Hepatocyte (in vitro differentiated cells): Measurements from ENCODE around the gene RHOXF1. TPM values are rescaled to one million over a fixed set of nuclear protein-coding genes. Genes with fewer than 3 reads are reported as not detected.
"Not testable (repeated sequence)": the region's sequence is repeated elsewhere in the genome, so short reads cannot be mapped to it uniquely, and the experiment has no call there.

ENCODE experiments used
- DNase-seq: peaks from one replicate; pipeline ENCODE4 v3.0.0-alpha.2; 2016; ENCODE audit warnings: low spot score
- H2AFZ ChIP-seq: fragments of 200-600 bp; sonication (generic); 2 replicates; pipeline ENCODE4 v1.6.0; 2016; ENCODE audit warnings: antibody characterized with exemption, mild to moderate bottlenecking
- H3K27ac ChIP-seq: fragments of 200-600 bp; sonication (generic); 2 replicates; pipeline ENCODE4 v1.5.1; 2016; ENCODE audit warnings: mild to moderate bottlenecking
- H3K27me3 ChIP-seq: fragments of 200-600 bp; sonication (generic); 2 replicates; pipeline ENCODE4 v1.6.1; 2016
- H3K36me3 ChIP-seq: fragments of 200-600 bp; sonication (generic); replicated peaks from 2 replicates; pipeline ENCODE4 v1.5.1; 2016; ENCODE audit warnings: low read depth; ENCODE audit not compliant: insufficient read depth
- H3K4me1 ChIP-seq: fragments of 200-600 bp; sonication (generic); 2 replicates; pipeline ENCODE4 v1.5.1; 2016; ENCODE audit warnings: mild to moderate bottlenecking, moderate library complexity; ENCODE audit not compliant: insufficient read depth
- H3K4me2 ChIP-seq: fragments of 200-600 bp; sonication (generic); 2 replicates; pipeline ENCODE4 v1.6.0; 2016
- H3K4me3 ChIP-seq: fragments of 200-600 bp; sonication (generic); 2 replicates; pipeline ENCODE4 v1.5.1; 2016; ENCODE audit warnings: mild to moderate bottlenecking
- H3K79me2 ChIP-seq: fragments of 200-600 bp; sonication (generic); 2 replicates; pipeline ENCODE4 v1.6.0; 2017; ENCODE audit warnings: mild to moderate bottlenecking
- H3K9me2 ChIP-seq: fragments of 200-600 bp; sonication (generic); replicated peaks from 2 replicates; pipeline ENCODE4 v1.6.0; 2017; ENCODE audit warnings: mild to moderate bottlenecking; ENCODE audit not compliant: insufficient read depth
- H3K9me3 ChIP-seq: fragments of 200-600 bp; sonication (generic); 2 replicates; pipeline ENCODE4 v1.5.1; 2016; ENCODE audit warnings: low read depth, mild to moderate bottlenecking
- H4K20me1 ChIP-seq: fragments of 200-600 bp; sonication (generic); 2 replicates; pipeline ENCODE4 v1.6.0; 2016; ENCODE audit warnings: mild to moderate bottlenecking; ENCODE audit not compliant: insufficient read depth, poor library complexity, severe bottlenecking
- CTCF ChIP-seq: fragments of 200-600 bp; sonication (generic); IDR thresholded peaks from 2 replicates; pipeline ENCODE4 v1.5.1; 2016; ENCODE audit warnings: antibody characterized with exemption, mild to moderate bottlenecking; ENCODE audit not compliant: poor library complexity
- EZH2 ChIP-seq: fragments of 200-600 bp; sonication (generic); IDR thresholded peaks from 2 replicates; pipeline ENCODE4 v1.6.1; 2016; ENCODE audit warnings: antibody characterized with exemption, mild to moderate bottlenecking, borderline replicate concordance
- EZH2phosphoT487 ChIP-seq: fragments of 200-600 bp; sonication (generic); IDR thresholded peaks from one replicate; pipeline ENCODE4 v1.6.1; 2018; ENCODE audit warnings: antibody characterized with exemption, mild to moderate bottlenecking, low read depth, moderate library complexity; ENCODE audit not compliant: unreplicated experiment, severe bottlenecking
- WGBS: methylation state at CpG from one replicate; pipeline ENCODE4 v1.1.6; 2016; ENCODE audit warnings: low lambda C conversion rate; ENCODE audit errors: missing lambda C conversion rate; 5-methylcytosine and 5-hydroxymethylcytosine counted together
- polyA plus RNA-seq: library from polyadenylated mRNA; unstranded; fragments of >200 nt; fragmentation: Nextera tagmentation; extraction: Ambion mirVana; gene quantifications from 2 replicates; pipeline ENCODE4 v1.2.1, GENCODE V29; 2016
- total RNA-seq: library from RNA; depleted of rRNA; stranded (reverse); fragments of >200 nt; gene quantifications from 2 replicates; pipeline ENCODE4 v1.2.3, GENCODE V29; 2014

The RHOXF1 gene
- total and polyA plus RNA-seq, 2 experiments from 2014 or later = not detected

DNA sequence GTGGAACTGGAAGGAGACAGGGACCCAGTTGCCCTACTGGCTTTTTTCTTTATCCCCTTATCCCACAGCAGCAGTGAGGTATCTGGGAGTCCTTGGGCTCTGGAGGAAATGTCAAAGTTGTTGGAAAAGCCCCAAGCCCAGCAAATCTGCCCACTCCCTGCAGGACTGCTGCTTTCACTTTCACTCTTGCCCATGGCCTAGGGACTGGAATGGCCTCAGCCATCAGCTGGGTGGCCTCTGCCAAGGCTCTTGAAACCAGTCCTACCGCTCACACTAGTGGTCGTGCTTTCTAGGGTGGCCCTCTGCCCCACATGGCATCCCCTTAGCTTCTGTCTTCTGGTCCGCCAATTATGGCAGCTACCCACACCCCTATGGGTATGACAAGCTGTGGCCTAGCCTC lies 9.7 kb upstream of the RHOXF1 start:
- no peak overlapping the region for H2AFZ ChIP-seq
- no peaks in the 10 kb centered on the region for H4K20me1 ChIP-seq
- H3K79me2 ChIP-seq = no peaks in the 10 kb centered on the region
- no peaks in the 10 kb centered on the region for H3K9me2 ChIP-seq
- no peaks in the 10 kb centered on the region for H3K36me3 ChIP-seq
- WGBS = 80% methylated on average over 3 of the region's 3 CpGs
- no peaks in the 10 kb centered on the region for H3K9me3 ChIP-seq
- no peak overlapping the region for H3K4me2 ChIP-seq
- H3K27me3 ChIP-seq = no peaks in the 10 kb centered on the region
- no peaks in the 10 kb centered on the region for H3K4me1 ChIP-seq
- H3K4me3 ChIP-seq = no peak overlapping the region
- TF ChIP-seq EZH2phosphoT487 (no peak), EZH2 (no peak), CTCF (no peak)
- no peak overlapping the region for H3K27ac ChIP-seq
- DNase-seq = no peak

DNA sequence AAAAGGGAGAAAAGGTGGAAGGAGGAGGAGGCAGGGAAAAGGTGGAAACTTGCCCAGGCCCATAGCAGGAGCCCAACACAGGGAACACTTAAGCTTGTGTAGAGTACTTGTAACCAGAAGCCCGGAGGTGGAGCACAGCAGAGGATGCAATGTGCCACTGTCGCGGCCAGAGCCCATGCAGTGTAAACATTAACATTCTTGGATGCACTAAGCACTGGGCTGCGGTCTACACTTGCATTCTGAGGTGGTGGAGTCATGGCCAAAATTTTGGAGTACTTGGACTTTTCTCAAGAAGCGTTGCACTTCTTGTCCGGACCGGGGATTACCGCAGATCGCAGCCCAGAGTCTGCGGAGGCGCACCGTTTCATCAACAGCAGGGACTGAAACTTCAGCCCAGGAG lies 4.5 kb upstream of the RHOXF1 start:
- no peaks in the 10 kb centered on the region for H3K9me2 ChIP-seq
- no peaks in the 10 kb centered on the region for H4K20me1 ChIP-seq
- no peak overlapping the region for H3K4me3 ChIP-seq
- H3K27me3 ChIP-seq = no peaks in the 10 kb centered on the region
- H3K4me1 ChIP-seq = no peaks in the 10 kb centered on the region
- TF ChIP-seq EZH2 = no peak
- TF ChIP-seq EZH2phosphoT487 = no peak
- no peak for TF ChIP-seq CTCF
- WGBS = 79% methylated on average over 12 of the region's 12 CpGs
- no peaks in the 10 kb centered on the region for H3K9me3 ChIP-seq
- no peak overlapping the region for H2AFZ ChIP-seq
- no peak overlapping the region for H3K4me2 ChIP-seq
- H3K36me3 ChIP-seq = no peaks in the 10 kb centered on the region
- DNase-seq = no peak
- no peak overlapping the region for H3K27ac ChIP-seq
- no peaks in the 10 kb centered on the region for H3K79me2 ChIP-seq

- no peaks in the 10 kb centered on the region for H3K79me2 ChIP-seq
- H3K9me2 ChIP-seq = no peaks in the 10 kb centered on the region
- H2AFZ ChIP-seq = no peak overlapping the region
- TF ChIP-seq EZH2phosphoT487 (no peak), EZH2 (no peak), CTCF (no peak)
- no peaks in the 10 kb centered on the region for H4K20me1 ChIP-seq
- H3K4me1 ChIP-seq = no peaks in the 10 kb centered on the region
- H3K27ac ChIP-seq = no peak overlapping the region
- no peaks in the 10 kb centered on the region for H3K9me3 ChIP-seq
- no peaks in the 10 kb centered on the region for H3K36me3 ChIP-seq
- no peak for DNase-seq
- no peak overlapping the region for H3K4me2 ChIP-seq
- no peak overlapping the region for H3K4me3 ChIP-seq
- no peaks in the 10 kb centered on the region for H3K27me3 ChIP-seq
These were observed 4.1 kb downstream of the RHOXF1 start for GRCh38 chrX:120111611-120112010.

DNA sequence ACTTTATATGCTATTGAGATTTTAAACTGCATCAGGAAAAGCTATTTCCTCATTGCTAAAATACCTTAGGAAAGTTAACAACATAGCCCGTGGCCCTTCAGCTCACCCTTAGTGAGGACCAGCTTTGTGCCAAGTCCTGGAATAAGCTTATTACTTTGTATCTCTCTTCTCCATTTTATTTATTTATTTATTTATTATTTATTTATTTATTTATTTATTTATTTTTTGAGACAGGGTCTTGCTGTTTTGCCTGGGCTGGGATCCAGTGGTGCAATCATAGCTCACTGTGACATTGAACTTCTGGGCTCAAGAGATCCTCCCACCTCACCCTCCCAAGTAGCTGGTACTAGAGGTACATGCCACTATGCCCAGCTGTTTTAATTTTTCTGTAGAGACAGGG lies 6.3 kb downstream of the RHOXF1 start:
- 83% methylated on average over 1 of the region's 1 CpG for WGBS
- no peak for DNase-seq
- Histone ChIP-seq H3K9me3 (no peaks in the 10 kb centered on the region), H4K20me1 (no peaks in the 10 kb centered on the region), H3K27me3 (no peaks in the 10 kb centered on the region), H3K27ac (no peak overlapping the region), H3K4me2 (no peak overlapping the region), H3K36me3 (no peaks in the 10 kb centered on the region), H3K9me2 (no peaks in the 10 kb centered on the region), H3K4me1 (no peaks in the 10 kb centered on the region), H2AFZ (no peak overlapping the region), H3K79me2 (no peaks in the 10 kb centered on the region), H3K4me3 (no peak overlapping the region)
- TF ChIP-seq EZH2phosphoT487 (no peak), CTCF (no peak), EZH2 (no peak)

DNA sequence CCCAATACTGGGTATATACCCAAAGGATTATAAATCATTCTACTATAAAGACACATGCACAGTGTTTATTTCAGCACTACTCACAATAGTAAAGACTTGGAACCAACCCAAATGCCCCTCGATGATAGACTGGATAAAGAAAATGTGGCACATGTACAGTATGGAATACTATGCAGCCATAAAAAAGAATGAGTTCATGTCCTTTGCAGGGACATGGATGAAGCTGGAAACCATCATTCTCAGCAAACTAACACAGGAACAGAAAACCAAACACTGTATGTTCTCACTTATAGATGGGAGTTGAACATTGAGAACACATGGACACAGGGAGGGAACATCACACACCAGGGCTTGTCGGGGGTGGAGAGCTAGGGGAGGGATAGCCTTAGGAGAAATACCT lies 11.0 kb downstream of the RHOXF1 start:
- H4K20me1 ChIP-seq, H3K4me2 ChIP-seq, H3K9me3 ChIP-seq, H3K79me2 ChIP-seq, H3K4me3 ChIP-seq, H3K36me3 ChIP-seq, H3K27ac ChIP-seq, DNase-seq, H2AFZ ChIP-seq, H3K27me3 ChIP-seq, H3K9me2 ChIP-seq, H3K4me1 ChIP-seq: not testable (repeated sequence)
- WGBS = 85% methylated on average over 2 of the region's 2 CpGs

GRCh38 chrX:120101057-120101456 lies 14.7 kb downstream of the RHOXF1 start:
- not testable (repeated sequence) for H3K27ac ChIP-seq, H3K27me3 ChIP-seq, H3K9me3 ChIP-seq, DNase-seq, H3K36me3 ChIP-seq, H3K9me2 ChIP-seq, H3K4me1 ChIP-seq, H3K79me2 ChIP-seq, H3K4me3 ChIP-seq, H2AFZ ChIP-seq, H4K20me1 ChIP-seq, H3K4me2 ChIP-seq
- WGBS = 76% methylated on average over 2 of the region's 2 CpGs
